CD4-positive, alpha-beta T cell (primary cell): ENCODE data around the gene CYP26B1. TPM values are rescaled to one million over a fixed set of nuclear protein-coding genes. Genes with fewer than 3 reads are reported as not detected.

Source experiments
- ATAC-seq: fragments of 200-7000 bp; cut with Tn5 transposase; one replicate; pipeline ENCODE4 v1.10.0; 2022; ENCODE audit warnings: mild to moderate bottlenecking; ENCODE audit not compliant: poor library complexity
- CTCF ChIA-PET: fragments of 350-600 bp; sonication (Branson Sonifier 250); formaldehyde crosslinking; loops from one replicate; lab custom pipeline; 2021; ENCODE audit warnings: antibody characterized with exemption, inconsistent platforms; lab: Charles Lee
- POLR2A ChIA-PET: fragments of 350-600 bp; sonication (Branson Sonifier 250); formaldehyde crosslinking; loops from one replicate; lab custom pipeline; 2021; ENCODE audit warnings: antibody characterized with exemption, inconsistent platforms; lab: Charles Lee
- DNase-seq, 14 experiments: peaks; one replicate each; pipeline ENCODE4 v3.0.0-alpha.2; 2013 to 2020; ENCODE audit warnings: mixed read lengths in 2 of 14
- H3K27ac ChIP-seq, 2 donors: one replicate each; pipeline versions ENCODE4 v1.5.1 to v1.7.0; 2013; ENCODE audit warnings: low read length in 2 of 2, low read depth in 1 of 2, mild to moderate bottlenecking in 1 of 2
- H3K27me3 ChIP-seq, 2 experiments: 1 replicate in 1 of 2; 2 replicates in 1 of 2; pipeline versions ENCODE4 v1.6.1 to v1.7.0; 2013; ENCODE audit warnings: low read length in 2 of 2, control low read depth in 1 of 2, mild to moderate bottlenecking in 1 of 2, moderate library complexity in 1 of 2; ENCODE audit not compliant: insufficient read depth in 2 of 2, control insufficient read depth in 1 of 2
- H3K36me3 ChIP-seq: one replicate; pipeline ENCODE4 v1.6.1; 2013; ENCODE audit warnings: low read length, control low read depth; ENCODE audit not compliant: insufficient read depth
- H3K4me1 ChIP-seq: one replicate; pipeline ENCODE4 v1.6.1; 2013; ENCODE audit warnings: low read length, control low read depth; ENCODE audit not compliant: insufficient read depth
- H3K4me3 ChIP-seq: one replicate; pipeline ENCODE4 v1.5.1; 2013; ENCODE audit warnings: mild to moderate bottlenecking, low read length, moderate library complexity
- H3K9me3 ChIP-seq, 2 experiments: 1 replicate in 1 of 2; 2 replicates in 1 of 2; pipeline versions ENCODE4 v1.6.1 to v1.7.0; 2013; ENCODE audit warnings: low read length in 2 of 2, mild to moderate bottlenecking in 2 of 2, control low read depth in 1 of 2, moderate library complexity in 1 of 2; ENCODE audit not compliant: control insufficient read depth in 1 of 2, insufficient read depth in 1 of 2
- H3K27ac Mint-ChIP-seq: one replicate; pipeline ENCODE4 v1.8.0; 2020; ENCODE audit warnings: mixed read lengths
- H3K27me3 Mint-ChIP-seq: one replicate; pipeline ENCODE4 v1.8.0; 2021; ENCODE audit warnings: mixed read lengths
- H3K36me3 Mint-ChIP-seq: one replicate; pipeline ENCODE4 v1.8.0; 2021; ENCODE audit warnings: low read depth, mixed read lengths
- H3K4me1 Mint-ChIP-seq: one replicate; pipeline ENCODE4 v1.8.0; 2021; ENCODE audit warnings: low read depth, mixed read lengths
- H3K4me3 Mint-ChIP-seq: one replicate; pipeline ENCODE4 v1.8.0; 2020; ENCODE audit warnings: mild to moderate bottlenecking, mixed read lengths
- H3K9me3 Mint-ChIP-seq: one replicate; pipeline ENCODE4 v1.8.0; 2020; ENCODE audit warnings: mixed read lengths
- CTCF ChIP-seq: fragments of 200-600 bp; IDR thresholded peaks from one replicate; pipeline ENCODE4 v1.8.0; 2022; ENCODE audit warnings: antibody characterized with exemption, mild to moderate bottlenecking
- intact Hi-C, 2 experiments: fragments of 100-400 bp; cut with DNase I in 1 of 2; cut with micrococcal nuclease in 1 of 2; formaldehyde crosslinking; loops; one replicate each; pipeline versions ENCODE4 v1.15.1 to v1.9.0; 2023 to 2025; cut with DNase I, micrococcal nuclease
- total RNA-seq, 174 experiments: library from RNA in 2 of 174; stranded (reverse) in 2 of 174; gene quantifications; one replicate each; pipeline ENCODE4 v1.2.3 and lab custom pipeline; 2021 to 2026

Gene CYP26B1
- total RNA-seq, 2 experiments from 2014 or later = 0.05 TPM; not detected in 1

- no peak for DNase-seq
- H3K9me3 ChIP-seq = no peaks in the 10 kb centered on the region
- Mint-ChIP-seq H3K36me3 (peaks cover 62% of the 10 kb centered on the region), H3K27ac (no peak overlapping the region), H3K27me3 (no peaks in the 10 kb centered on the region), H3K4me3 (no peak overlapping the region), H3K4me1 (no peaks in the 10 kb centered on the region), H3K9me3 (no peaks in the 10 kb centered on the region)
- CTCF ChIA-PET = no interaction called here
- POLR2A ChIA-PET = no interaction called here
- no peaks in the 10 kb centered on the region for H3K4me1 ChIP-seq
- no peak for TF ChIP-seq CTCF
- ATAC-seq = no peak
- no peak overlapping the region for H3K4me3 ChIP-seq
- H3K36me3 ChIP-seq = peaks cover 13% of the 10 kb centered on the region
- no peaks in the 10 kb centered on the region for H3K27me3 ChIP-seq
- intact Hi-C loops = no loop called here
- no peak overlapping the region for H3K27ac ChIP-seq
Observed at GRCh38 chr2:72178551-72178950, 30.9 kb upstream of the CYP26B1 start.

GRCh38 chr2:72176281-72176680 is 28.6 kb upstream of the CYP26B1 start:
- intact Hi-C loops = no loop called here
- Mint-ChIP-seq H3K4me3 (no peak overlapping the region), H3K4me1 (no peaks in the 10 kb centered on the region), H3K36me3 (peaks cover 48% of the 10 kb centered on the region), H3K27me3 (no peaks in the 10 kb centered on the region), H3K9me3 (no peaks in the 10 kb centered on the region), H3K27ac (no peak overlapping the region)
- H3K4me3 ChIP-seq = no peak overlapping the region
- CTCF ChIA-PET = no interaction called here
- no peak overlapping the region for H3K27ac ChIP-seq
- H3K4me1 ChIP-seq = no peaks in the 10 kb centered on the region
- peaks cover 13% of the 10 kb centered on the region for H3K36me3 ChIP-seq
- no peaks in the 10 kb centered on the region for H3K27me3 ChIP-seq
- TF ChIP-seq CTCF = no peak
- ATAC-seq (no peak), DNase-seq (no peak)
- H3K9me3 ChIP-seq = no peaks in the 10 kb centered on the region
- POLR2A ChIA-PET = no interaction called here

- no peaks in the 10 kb centered on the region for H3K9me3 ChIP-seq
- no peak for TF ChIP-seq CTCF
- Mint-ChIP-seq H3K4me3 (no peak overlapping the region), H3K9me3 (no peaks in the 10 kb centered on the region), H3K36me3 (peaks cover 48% of the 10 kb centered on the region), H3K4me1 (no peaks in the 10 kb centered on the region), H3K27me3 (no peaks in the 10 kb centered on the region), H3K27ac (no peak overlapping the region)
- no peaks in the 10 kb centered on the region for H3K4me1 ChIP-seq
- ATAC-seq (no peak), DNase-seq (no peak)
- CTCF ChIA-PET = no interaction called here
- H3K27me3 ChIP-seq = no peaks in the 10 kb centered on the region
- intact Hi-C loops = no loop called here
- no peak overlapping the region for H3K27ac ChIP-seq
- no peak overlapping the region for H3K4me3 ChIP-seq
- H3K36me3 ChIP-seq = peaks cover 13% of the 10 kb centered on the region
- POLR2A ChIA-PET = no interaction called here
Observed at GRCh38 chr2:72175636-72176035, 28.0 kb upstream of the CYP26B1 start.
